CD4-positive, alpha-beta T cell treated with Interleukin-21 for 1 hour (primary cell): ENCODE results near the gene TRIM2.
"Not testable (repeated sequence)": the region's sequence is repeated elsewhere in the genome, so short reads cannot be mapped to it uniquely, and the experiment has no call there.

Experiments
- DNase-seq: peaks from one replicate; pipeline ENCODE4 v3.0.0-alpha.2; 2020

TRIM2 gene

DNA sequence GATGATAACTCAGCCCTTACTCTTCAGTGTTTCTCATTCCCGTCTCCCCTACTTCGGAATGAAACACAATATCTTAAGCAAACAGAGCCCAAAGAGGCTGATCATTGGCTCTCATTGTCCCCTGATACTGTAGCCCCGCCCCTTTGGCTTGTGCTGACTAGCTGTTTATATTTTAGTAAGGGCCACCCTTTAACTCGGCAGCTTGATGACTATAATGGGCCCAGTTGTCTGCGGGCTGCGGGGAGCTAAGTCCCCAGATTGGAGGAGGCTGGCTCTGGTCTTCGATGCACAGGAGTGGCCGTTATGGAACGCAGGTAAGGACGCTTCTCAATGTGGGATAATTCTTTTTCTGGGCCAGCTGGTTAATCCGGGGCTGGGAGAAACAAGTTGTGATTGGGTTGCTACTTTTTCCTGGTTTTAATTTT lies at the start of gene TRIM2:
Gene TRIM2 (plus strand): TSS at position 197 of the 425 bp plus-strand sequence. CDS start 88 bp downstream, at position 285.
- DNase-seq: no peak

DNA sequence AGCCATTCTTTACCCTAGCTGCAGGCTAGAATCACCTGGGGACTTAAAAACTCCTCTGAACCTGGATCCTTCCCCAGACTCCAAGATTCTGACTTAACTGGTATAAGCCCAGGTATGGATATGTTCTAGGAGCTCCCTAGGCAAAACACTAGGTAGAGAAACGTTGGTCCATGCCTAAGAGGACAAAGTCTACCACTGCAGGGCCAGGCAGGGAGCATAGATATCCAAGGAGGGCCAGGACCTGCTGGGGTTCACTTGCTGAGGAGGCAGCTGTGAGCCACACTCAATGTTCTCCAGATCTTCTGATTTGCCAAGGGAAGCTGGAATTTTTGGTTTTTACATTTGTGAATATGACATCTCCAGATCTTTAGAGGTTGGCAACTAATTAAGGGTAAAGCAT lies 48.6 kb upstream of the TRIM2 start:
- no peak for DNase-seq

DNA sequence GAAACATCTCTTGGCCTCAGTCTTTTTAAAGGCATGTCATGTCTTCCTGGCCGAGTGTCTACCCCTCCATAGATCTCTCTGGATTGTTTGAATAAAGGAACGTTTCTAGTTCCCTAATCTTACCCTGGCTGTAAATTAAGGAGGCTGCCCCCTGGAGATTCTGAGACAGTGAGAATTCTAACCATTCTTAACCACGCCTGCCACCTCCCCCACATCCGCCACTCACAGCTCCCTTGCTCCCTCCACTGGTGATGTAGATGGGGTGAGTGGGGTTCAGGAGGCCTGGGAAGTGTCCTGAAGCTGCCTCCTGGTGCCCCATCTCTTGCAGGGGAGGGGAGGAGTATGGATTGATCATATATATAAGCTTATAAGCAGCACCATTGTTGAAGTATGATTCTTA lies 48.0 kb upstream of the TRIM2 start:
- DNase-seq: peak; percentile 27

DNA sequence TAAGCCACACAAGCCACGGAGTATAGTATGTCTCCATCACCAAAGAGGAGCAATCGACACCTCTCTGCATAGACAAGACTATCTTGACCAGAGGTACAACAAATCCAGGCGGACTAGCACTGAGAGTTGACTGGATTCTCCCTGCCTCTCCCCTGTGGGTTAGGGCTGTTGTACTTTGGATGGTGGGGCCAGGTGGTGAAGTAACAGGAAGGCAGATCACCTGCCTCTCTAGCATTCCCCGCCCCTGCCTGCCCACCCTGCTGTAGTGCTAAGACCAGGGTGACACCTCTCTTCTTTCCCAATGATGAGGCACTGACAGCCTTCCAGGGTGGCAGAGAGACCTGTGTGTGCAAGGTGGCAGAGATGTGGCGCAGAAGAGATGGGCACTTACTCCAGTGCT lies 47.5 kb upstream of the TRIM2 start:
- DNase-seq: no peak

DNA sequence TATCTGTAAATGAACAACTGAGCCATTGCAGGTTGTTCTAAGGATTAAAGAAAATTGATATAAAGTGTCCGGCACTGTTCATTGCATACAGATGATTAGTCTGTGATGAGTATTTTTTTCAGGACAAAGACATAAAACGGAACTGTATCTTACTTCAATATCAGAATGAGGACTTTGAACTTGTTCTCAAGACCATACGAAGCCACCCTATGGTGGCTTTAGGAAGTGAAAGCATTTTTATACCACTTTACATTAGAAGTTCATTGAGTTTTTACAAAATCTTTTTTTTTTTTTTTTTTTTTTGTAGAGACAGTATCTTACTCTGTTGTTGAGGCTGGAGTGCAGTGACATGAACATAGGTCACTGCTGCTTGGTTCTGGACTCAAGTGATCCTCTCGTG lies 45.2 kb upstream of the TRIM2 start:
- peak; percentile 28 for DNase-seq

DNA sequence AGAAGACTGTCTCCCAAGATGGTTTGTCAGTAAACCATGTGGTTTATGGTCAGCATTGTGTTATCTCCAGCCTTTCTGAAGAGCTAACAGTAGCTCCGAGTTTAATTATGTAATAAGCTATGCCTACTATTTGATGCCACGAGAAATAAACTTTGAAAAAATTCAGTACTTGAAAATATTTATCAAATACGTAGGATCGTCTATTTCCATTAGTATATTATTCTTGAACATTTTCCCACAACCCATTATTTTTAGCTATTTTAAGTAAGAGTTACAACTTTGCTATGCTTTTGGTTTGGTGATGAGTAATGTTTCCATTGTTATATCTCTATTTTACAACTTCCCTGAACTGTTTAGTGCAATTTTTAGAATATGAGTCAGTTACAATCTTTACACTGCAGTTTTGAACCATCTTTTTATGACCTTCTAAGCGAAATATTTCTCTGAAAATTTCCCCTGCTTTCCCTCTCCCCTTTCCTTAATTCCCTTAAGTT lies 44.5 kb upstream of the TRIM2 start:
- no peak for DNase-seq

DNA sequence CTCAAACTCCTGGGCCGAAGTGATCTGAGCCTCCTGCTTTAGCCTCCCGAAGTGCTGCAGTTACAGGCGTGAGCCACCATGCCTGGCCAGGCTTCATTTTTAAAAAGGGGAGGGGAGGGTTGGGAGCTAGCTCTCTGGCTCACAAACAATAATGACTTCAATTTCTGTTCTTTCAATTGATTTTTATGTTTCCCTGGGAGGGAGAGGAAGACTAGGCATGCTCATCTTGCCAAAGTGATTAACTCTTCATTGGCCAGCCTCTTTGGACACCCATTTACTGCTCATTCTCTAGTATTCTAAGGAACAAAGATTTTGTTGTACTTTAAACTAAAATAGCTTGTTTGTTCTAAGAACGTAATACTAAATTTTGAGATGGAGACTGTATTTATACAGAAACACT lies 43.4 kb upstream of the TRIM2 start:
- DNase-seq: no peak

DNA sequence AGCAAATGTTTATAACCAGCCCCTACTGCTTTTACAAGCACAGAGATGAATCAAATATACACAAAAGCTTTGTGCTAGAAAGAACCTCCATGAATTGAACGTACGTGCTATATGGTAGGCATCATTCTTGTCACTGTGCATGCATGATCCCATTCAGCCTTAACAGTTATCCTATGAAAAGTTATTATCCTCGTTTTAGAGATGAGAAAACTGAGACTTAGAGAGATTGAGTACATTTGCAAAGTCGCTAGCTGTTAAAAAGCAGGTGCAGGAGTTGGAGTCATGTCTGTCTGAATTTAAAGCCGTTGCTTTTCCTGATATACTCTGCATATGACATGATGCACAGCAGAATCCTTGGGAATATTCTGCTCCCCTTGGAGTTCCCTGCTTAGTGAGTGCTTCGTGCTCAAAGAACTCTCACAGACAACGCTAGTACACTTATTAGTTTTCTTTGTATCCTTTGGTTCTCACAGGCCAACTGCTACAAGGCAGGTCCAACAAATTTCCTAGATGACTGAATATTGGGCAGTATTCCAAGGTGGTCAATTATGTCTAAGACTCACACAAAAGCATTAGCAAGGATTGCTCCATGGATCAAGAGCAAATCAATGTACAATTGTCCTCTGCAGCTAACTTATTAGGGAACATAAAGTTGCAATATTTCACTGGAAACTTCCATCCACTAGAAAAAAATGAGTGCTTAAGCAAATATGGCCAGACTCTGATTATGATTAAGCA lies 42.8 kb upstream of the TRIM2 start:
- no peak for DNase-seq

DNA sequence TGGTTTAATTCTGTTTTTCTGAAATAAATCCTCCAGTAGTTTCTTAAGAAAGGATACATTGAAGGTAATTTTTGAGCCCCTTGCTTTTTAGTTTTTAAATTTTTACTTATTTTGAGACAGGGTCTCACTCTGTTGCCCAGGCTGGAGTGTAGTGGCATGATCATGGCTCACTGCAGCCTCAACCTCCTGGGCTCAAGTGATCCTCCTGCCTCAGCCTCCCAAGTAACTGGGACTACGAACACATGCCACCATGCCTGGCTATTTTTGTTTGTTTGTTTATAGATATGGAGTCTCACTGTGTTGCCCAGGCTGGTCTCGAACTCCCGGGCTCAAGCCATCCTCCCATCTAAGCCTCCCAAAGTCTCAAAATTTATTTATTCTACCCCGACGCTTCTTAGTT lies 39.0 kb upstream of the TRIM2 start:
- DNase-seq: not testable (repeated sequence)

DNA sequence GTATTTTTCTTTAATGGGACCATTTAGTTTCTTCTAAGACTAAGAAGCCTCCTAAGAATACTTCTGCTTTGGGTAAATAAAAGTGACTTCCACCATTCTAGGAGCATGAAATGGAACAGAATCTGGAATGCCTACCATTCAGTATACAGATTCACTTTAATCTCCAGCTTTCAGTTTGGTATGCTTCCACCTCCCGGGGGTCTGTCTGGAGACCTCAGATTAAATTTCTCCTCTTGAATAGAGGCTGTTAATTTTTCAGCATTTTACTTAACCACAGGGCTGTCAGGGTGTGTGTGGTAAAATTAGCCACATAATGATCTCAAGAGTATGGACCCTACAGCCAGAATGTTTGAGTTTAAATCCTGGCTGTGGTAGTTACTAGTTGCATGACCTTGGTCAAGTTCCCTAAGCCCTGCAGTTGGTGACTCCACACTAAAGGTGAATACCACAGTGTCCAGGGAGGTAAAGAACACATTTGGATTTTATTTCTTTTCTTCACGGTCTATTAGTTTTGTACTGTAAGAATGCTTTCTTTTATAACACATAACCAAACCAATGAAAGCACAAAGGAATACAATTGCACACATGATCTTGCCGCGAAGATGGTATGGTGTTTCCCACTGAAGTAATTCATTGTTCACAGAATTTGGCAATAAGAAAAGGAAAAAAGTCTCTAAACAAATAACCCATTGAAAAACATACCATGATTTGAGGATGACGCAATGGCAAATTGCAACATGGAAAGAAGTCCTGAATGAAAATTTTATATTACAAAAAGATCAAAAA lies 37.3 kb upstream of the TRIM2 start:
- DNase-seq: no peak

DNA sequence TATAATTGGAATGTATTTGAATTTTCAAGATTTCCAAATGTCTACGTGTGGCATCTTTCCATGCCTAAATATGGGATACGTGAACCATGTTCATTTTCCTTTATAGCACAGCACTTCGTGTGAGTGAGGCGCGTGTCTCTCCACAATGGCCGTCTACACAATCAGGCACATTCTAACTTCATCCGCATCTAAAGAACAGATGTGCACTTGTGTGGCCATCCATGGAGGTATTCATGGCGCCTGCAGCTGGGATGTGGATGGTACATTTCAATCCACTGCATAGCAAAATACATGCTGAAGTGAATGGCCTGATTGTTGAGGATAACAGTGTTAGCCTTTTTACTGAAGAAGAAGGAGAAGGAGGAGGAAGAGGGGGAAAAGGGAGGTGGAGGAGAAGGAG lies 34.5 kb upstream of the TRIM2 start:
- no peak for DNase-seq

DNA sequence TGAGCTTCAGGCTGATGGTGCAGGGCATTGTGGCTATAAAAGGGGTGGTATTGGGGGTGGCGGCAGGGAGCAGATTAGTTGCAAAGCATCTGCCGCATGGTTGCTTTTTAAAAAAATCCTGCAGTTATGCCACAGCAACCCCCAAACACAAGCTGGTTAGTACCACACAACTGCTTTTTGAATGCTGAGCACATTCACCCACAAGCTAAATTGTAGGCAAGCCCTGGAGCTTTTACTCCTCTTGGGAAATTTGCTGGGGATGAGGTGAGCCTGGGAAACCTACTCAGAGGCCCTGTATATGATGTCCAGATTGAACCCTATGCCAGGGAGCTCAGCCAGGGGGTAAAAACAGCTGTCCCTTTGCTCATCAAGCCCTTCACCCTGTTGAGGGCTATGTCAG lies 33.8 kb upstream of the TRIM2 start:
- no peak for DNase-seq

DNA sequence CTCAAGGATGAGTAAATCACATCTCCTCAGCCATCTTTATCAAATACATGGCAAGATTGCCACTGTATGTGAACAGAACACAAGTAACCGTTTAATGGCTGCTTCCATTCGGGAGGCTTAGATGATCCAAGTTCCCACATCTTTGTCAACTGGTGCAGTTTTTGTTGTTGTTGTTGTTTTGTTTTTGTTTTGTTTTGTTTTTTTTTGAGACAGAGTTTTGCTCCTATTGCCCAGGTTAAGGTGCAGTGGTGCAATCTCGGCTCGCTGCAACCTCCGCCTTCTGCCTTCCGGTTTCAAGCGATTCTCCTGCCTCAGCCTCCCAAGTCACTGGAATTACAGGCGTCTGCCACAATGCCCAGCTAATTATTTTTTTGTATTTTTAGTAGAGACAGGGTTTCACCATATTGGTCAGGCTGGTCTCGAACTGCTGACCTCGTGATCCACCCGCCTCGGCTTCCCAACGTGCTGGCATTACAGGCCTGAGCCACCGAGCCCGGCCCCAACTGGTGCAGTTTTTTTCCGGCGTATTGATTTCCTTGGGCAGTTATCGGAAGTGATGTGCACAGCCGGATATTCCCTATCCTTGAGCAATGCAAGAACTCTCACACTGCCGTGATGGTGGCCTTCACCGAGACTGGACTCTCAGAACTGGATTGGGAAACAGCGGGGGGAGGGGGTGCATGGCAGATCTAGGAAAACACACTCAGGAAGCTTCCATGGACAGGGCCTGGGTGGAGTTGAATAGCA lies 29.2 kb upstream of the TRIM2 start:
- DNase-seq: no peak

DNA sequence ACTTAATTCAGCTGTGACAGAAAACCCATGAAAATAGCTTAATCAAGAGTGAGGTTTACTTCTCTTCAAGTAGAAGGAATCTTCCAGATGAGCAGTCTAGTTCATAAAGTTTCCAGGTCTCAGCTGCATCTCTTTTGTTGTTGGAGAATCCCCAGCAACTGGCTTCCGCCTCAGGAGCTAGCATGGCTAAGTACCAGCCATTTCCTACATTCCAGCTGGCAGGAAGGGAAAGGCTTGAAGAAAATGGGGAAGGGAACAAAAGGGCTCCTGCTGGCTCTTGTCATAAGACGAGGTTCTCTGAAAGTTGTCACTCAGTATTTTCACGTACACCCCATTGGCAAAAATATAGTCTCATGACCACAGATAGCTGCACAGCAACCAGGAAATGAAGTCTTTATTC lies 27.3 kb upstream of the TRIM2 start:
- DNase-seq: no peak

DNA sequence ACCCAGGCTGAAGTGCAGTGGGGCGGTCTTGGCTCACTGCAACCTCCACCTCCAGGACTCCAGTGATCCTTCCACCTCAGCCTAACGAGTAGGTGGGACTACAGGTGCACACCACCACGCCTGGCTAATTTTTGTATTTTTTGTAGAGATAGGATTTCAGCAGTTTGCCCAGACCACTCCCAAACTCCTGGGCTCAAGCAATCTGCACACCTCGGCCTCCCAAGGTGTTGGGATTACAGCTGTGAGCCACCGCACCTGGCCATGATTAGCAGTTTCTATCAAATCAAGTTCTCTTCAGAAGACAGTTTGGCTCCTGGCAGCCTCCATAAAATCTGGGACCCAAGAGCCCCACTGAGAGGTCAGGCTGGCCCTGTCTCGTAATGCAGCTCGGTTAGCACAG lies 26.4 kb upstream of the TRIM2 start:
- DNase-seq: no peak

DNA sequence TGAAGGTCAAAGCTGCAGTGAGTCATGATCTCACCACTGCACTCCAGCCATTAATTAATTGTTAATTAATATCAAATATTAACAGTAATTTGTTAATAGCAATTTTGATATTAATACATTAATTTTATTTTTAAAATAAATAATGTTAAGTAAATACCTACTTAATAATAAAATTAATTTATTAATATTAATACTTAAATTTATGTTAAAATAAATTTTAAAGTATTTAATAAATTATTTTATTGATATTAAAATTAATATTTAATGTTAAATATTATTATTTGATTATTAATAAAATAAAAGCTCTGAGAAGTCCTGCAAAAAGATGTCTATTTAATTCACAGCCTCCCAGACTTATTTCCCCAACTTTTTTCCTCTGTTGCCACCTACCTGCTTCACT lies 25.1 kb upstream of the TRIM2 start:
- no peak for DNase-seq

DNA sequence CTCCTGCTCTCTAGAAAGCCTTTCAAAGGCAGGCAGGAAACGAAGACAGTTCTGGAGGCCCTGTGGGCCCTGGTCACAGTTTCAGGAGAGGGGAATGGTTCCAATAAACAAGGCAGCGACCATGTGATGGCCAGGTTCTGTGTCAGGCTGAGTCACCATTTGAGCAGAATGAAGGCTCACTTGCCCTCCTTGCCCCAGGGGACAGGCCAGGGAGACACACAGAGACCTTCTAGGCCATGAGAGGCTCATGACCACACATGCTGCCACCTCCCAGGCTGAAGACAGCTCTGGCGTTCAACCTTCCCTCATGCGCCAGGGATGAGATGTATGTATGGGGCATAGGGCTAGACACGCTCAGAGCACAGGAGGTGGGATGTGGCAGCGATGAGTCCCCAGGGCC lies 22.9 kb upstream of the TRIM2 start:
- no peak for DNase-seq

DNA sequence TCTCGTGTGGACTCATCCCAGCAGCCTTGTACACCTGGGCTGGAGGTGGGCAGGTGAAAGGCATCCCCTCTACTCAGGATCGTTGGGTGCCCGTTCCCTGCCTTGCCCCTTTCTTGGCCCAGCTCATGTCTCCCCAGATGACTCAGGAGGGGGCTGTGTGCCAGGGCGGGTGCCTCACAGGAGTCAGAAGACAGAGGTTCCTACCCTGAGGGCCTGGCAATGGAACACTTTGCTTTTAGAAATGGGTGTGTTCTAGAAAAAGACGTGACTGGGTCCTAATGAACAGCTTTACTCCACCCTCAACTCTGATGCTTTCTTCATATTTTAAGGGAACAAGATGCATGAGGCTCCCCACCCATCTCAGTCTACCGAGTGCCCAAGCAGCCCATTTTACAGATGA lies 22.5 kb upstream of the TRIM2 start:
- DNase-seq: no peak

DNA sequence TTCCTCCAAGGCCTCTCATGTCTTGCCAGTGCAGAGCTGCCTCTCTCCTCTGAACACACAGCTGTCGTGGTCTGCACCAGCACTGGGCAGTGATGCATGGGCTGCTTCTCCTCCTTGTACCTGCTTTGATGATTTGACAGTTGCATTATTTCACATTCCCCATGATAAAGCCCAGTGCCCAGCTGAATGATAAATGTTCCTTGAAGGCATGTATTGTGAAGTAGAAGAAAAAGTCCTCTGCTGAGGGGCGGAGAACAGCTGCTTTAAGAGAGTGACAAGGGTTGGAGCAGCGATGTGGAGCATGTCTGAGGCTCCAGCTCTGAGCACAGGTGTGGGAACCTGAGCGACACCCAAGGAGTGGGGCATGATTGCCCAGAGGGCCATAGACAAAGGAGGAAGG lies 21.1 kb upstream of the TRIM2 start:
- no peak for DNase-seq

DNA sequence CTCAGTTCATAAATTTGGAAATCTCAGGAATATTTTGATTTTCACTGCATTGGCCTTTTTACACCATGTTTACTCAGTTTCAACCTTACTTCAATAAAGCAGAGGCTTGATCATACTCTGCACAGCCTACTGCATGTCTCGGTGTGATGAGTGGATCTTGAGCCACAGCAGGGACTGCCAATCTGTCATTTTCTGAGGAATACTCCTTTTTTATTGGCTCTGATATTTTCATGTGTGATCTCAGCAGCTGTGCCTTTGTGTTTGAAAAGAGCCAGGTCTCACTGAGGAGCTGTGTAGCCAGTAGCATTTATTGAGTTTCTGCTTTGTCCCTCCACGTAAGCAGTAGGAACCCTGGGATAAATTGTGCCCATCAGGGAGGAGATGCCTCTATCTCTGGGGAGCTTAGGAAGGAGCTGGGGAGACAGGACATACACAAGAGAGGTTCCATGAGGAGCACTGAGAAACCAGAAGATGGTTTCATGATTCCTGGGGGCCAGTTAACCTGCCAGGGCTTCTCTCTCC lies 18.9 kb upstream of the TRIM2 start:
- DNase-seq: no peak

DNA sequence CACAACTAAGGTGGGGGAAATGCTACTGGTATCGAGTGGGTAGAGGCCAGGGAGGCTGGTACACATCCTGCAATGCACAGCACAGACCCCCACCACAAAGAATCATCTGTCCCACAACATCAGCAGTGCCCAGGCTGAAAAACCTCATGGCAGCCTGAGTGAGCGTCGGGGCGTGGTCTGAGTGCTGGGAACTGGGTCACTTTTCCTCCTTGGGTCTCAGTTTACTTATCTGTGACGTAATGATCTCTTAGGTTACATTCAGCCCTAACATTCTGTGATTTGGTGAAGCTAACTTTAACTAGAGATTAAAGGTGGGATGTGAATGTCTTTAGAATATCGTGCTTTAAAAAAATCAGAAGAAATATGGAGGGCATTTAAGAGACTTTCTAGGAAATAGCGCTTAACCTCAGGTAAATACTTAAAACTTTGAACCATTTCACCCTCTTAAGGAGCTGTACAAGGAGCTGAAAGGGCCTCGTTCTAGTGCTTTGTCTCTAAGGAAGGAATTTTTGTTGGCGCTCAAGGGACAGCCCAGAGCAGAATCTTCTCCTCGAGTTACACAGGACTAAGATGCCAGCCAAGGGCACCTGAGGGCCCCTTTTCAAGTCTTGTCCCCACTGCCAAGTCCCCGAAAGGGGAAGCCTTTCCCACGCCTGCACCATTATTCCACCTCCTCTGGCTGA lies 18.1 kb upstream of the TRIM2 start:
- no peak for DNase-seq

DNA sequence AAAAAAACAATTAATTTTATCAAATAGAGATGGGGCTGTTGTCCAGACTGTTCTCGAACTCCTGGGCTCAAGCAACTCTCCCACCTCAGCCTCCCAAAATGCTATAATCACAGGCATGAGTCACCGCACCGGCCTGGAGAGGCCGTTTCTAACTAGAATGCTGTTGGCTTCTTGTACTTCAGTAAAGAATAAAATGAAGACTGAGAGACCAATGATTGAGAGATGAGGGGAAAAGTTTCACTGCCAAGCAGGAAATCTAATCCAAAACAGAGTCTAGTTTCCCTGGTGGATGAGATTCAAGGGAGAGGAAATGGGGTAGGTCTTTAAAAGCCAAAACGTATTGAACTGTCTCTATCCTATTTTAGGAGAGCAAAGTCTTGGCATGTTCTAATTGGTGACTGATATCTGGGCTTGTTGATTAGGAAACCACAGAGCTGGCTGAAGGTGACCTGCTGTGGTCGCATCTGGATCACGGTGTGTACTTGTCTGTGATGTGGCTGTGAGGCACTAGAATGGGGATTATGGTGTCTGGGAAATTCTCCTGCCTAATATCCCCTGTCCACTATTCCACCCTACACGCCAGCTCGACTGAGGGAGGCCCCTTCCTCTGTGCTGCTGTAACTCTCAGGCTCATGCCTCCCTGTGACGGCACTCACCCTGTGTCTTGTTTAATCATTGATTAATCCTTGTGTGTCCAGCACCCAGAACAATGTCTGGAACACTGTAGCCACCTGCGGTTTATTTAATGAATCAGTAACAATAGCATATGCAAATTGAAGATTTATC lies 15.0 kb upstream of the TRIM2 start:
- no peak for DNase-seq
